Endometrium (tissue), 2 donors: ENCODE measurements around the gene BMPER.

Experiments
- FAIRE-seq: peaks from 2 replicates; lab custom pipeline; 2012; peaks lifted over from hg19 to GRCh38; lab: Jason Lieb, UNC
- donor health status: control.
- donor health status: control.

BMPER gene

GRCh38 chr7:33905389-33906032, at the start of gene BMPER:
BMPER (plus strand) TSS chr7:33905539; CDS start chr7:33905614, 75 bp downstream.
- no peak for FAIRE-seq

DNA sequence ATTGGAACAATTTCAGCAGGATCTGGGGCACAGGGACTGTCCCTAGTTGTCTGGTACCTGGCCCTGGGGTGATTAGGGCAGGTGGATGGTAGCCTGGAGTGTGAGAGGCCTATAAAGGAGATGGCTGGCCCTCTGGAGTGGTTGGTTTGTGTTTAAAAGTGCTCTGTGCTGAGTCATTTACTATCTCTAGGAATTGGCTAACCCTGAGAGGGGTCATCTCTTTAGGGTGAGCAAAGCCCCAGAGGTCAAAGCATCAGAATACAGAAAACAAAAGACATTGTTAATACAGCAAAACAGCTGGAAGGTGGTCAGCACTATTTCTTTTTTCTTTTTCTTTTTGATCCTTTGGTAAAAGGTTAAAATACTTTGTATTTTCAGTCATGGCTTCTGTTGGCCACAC, 43.4 kb upstream of the BMPER start:
- no peak for FAIRE-seq

DNA sequence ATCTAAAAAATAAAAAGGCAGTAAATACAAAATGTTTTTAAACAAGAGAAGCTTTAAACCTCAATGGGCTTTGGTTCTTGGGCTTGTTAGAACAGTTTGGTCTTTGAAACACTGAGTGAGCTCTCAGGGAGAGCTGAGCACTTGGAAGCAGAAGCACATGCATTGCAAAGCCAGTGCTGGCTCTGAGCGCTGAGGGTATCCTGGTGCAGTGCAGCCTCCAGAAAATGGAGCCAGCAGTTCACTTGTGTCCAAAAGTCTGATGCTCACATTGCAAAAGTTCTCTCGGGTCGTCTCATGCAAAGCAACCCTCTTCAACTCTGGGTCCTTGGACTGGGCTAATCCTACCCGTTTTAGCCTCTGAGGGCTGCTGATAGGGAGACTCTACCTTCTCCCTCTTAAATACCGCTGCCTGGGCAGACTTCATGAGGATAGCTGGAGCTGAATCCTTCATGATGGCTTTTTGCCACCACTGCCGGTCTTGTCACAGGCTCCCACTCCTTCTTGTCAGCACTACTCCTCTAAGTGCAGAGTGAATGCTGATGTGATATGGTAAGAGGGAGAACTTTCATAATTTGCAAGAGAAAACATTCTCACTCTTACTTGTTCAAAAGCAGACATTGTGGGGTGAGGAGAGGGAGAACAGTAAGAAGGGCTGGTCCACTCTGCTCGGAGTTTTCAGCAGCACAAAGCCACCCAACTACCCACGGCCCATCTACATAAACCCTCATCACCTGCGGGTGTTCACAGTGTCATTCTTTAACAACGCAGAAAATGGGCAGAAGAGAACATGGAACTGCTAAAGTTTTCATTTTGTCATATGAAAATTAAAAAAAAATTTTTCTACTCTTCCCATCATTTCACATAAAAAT, 42.2 kb upstream of the BMPER start:
- no peak for FAIRE-seq

- no peak for FAIRE-seq
Observed at GRCh38 chr7:33868166-33868565, 37.2 kb upstream of the BMPER start.

GRCh38 chr7:33869176-33869575, 36.2 kb upstream of the BMPER start:
- FAIRE-seq = no peak

DNA sequence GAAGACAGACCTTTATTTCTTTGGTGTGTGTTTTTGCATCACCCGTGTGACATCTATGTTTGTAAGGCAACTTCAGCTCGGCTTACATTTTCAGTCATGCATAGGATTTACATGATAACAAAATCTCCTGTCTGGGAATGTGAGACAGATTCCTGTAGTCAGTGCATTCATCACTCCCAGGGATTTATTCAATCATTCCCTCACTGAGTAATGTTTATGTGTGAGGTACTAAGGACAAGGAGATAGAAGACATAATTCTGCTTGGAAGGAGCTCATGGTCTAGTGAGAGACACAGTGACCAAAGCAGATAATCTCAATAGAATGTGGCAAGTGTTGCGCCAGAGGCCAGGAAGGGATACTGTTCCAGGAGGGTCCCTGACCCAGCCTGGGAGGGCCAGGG, 35.2 kb upstream of the BMPER start:
- FAIRE-seq = no peak

DNA sequence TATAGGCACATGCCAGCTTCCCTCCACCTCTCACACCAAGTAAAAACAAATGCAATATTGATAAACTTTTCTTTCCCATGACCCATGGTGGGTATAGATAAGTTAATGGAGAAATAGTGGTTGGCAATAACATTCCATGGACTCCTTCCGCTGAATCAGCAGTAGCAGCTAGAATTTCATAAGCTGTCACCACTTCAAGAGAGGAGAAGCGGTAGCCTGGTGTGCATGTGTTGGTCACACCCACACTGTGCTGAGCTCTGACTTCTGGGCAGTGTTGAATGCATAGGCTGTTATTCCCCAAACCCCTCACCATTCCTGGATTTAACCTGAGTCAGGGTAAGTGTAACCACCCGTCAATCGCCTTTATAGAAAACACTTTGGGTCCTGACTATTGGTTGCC, 32.5 kb upstream of the BMPER start:
- no peak for FAIRE-seq

DNA sequence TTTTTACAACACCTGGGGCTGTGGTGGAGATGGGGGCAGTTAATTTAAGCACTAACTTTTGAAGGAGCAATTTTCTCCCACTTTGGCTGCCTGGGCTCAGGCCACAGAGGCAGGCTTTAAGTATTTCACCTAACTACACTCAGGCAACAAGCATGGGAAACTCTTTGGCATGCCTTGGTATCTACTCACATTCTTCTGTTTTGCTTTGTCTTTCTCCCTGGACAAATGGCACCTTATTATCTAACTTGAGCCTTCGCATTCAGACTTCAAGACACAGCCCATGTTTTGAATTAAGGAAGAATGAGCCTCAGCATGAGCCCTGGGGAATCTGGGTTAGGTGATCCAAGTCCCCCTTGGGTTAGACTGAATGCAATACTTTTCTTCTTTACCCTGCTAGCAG, 31.8 kb upstream of the BMPER start:
- no peak for FAIRE-seq

DNA sequence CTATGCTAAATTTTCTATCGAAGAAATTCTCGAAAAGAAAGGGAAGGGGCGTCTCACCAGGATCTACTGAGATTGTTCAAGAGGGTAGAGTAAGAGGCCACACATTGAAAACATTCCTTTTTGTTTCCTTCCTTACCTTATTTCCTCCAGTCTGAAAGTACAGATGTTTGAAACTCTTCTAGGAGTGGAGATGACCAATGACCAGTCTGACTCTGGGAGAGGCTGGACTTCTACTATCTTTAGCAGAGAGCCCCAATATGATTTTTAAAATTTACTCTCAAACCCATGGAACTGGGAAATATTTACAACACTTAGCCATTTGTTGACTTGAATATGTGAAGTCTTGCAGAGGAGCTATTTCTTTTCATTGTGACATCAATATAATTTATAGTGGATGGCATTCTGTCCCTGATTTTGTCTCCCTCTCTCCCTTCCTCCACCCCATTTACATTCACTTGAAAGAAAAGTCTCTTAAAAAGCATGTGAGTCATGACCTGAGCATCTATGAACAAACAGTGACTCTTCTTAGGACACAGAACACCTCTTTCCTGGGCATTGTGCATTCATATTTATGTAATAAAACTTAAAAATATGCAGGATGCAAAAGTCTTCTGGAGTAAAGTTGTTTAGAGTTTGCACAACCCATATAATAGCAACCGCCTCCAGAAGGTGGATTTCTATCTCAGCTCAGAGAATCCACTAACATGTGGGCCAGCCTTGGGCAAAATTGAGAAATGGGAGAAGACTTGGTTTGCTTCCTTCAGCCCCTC, 31.2 kb upstream of the BMPER start:
- FAIRE-seq = no peak

DNA sequence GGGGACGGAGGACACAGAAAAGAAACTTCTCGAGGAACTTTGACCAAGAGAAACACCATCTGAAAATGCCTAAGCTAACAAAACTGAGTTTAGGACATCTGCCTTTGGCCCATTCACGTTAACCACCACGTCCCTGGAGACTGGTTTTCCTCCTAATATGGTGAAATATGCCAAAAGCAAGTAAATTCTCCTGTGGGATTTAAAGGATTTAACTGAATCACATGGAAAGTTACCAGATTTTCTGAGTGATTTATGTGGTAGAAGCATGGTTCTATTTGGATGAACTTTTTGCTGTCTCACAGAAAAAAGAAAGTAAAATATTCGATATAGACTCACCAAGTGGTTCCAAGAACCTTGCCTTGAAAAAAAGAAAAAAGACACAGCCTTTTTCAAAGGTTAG, 30.4 kb upstream of the BMPER start:
- FAIRE-seq = no peak

GRCh38 chr7:33876596-33877274, 28.6 kb upstream of the BMPER start:
- FAIRE-seq = no peak

- no peak for FAIRE-seq
Observed at GRCh38 chr7:33880787-33881186, 24.6 kb upstream of the BMPER start.

DNA sequence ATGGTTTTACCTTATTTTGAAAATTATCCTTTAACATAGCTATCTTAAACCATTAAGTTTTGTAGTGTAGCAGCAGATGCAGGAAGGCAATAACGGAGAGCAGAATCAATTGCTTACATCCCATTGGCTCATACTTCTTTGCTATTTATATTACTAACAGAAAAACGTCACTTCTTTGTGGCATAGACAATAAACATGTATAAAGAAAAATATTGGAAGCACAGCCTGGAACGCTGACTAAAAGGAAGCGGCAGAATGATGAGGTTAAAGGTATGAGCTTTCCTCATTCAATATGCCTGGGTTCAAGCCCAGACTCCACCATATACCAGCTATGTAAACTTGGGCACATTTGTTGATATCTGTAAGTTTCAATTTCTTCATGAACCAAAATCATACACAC, 24.0 kb upstream of the BMPER start:
- no peak for FAIRE-seq

- FAIRE-seq = no peak
Observed at GRCh38 chr7:33882040-33882837, 23.1 kb upstream of the BMPER start.

GRCh38 chr7:33882950-33883670, 22.2 kb upstream of the BMPER start:
- no peak for FAIRE-seq

GRCh38 chr7:33883671-33883965, 21.7 kb upstream of the BMPER start:
- no peak for FAIRE-seq

GRCh38 chr7:33885290-33886148, 19.8 kb upstream of the BMPER start:
- FAIRE-seq = no peak

GRCh38 chr7:33886149-33886623, 19.2 kb upstream of the BMPER start:
- FAIRE-seq = no peak

GRCh38 chr7:33887266-33887975, 17.9 kb upstream of the BMPER start:
- no peak for FAIRE-seq
